OCI-LY1 (cell line): ENCODE measurements around the gene MED13L.

Source experiments
- H2AFZ ChIP-seq: fragments of 200-600 bp; sonication (generic), shearing (Covaris generic); 2 replicates; pipeline ENCODE4 v1.6.0; 2014; ENCODE audit warnings: antibody characterized with exemption, mild to moderate bottlenecking, low read length
- H3F3A ChIP-seq: fragments of 200-600 bp; sonication (generic), shearing (Covaris generic); 2 replicates; pipeline ENCODE4 v1.6.0; 2014; ENCODE audit warnings: mild to moderate bottlenecking, antibody characterized with exemption, low read length, moderate library complexity; ENCODE audit not compliant: insufficient read depth
- H3K27ac ChIP-seq: fragments of 200-600 bp; sonication (generic); 2 replicates; pipeline ENCODE4 v1.5.1; 2014; ENCODE audit warnings: low read length, mixed run types, mild to moderate bottlenecking, low read depth; ENCODE audit not compliant: poor library complexity, severe bottlenecking
- H3K27me3 ChIP-seq: fragments of 200-600 bp; sonication (generic); 2 replicates; pipeline ENCODE4 v1.6.0; 2014; ENCODE audit warnings: antibody characterized with exemption, mild to moderate bottlenecking, low read length, moderate library complexity; ENCODE audit not compliant: insufficient read depth
- H3K36me3 ChIP-seq: fragments of 200-600 bp; sonication (generic); 2 replicates; pipeline ENCODE4 v1.6.1; 2014; ENCODE audit warnings: mild to moderate bottlenecking, antibody characterized with exemption, low read length, moderate library complexity, mixed read lengths; ENCODE audit not compliant: insufficient read depth
- H3K4me1 ChIP-seq: fragments of 200-600 bp; sonication (generic); 2 replicates; pipeline ENCODE4 v1.5.1; 2014; ENCODE audit warnings: mild to moderate bottlenecking, low read length, moderate library complexity; ENCODE audit not compliant: insufficient read depth, severe bottlenecking
- H3K4me2 ChIP-seq: fragments of 200-600 bp; sonication (generic), shearing (Covaris generic); 2 replicates; pipeline ENCODE4 v1.6.1; 2014; ENCODE audit warnings: low read length
- H3K4me3 ChIP-seq: fragments of 200-600 bp; sonication (generic); 2 replicates; pipeline ENCODE4 v1.5.1; 2014; ENCODE audit warnings: low read length, low read depth, mild to moderate bottlenecking, mixed read lengths; ENCODE audit not compliant: poor library complexity, severe bottlenecking
- H3K79me2 ChIP-seq: fragments of 200-600 bp; shearing (Covaris generic); 2 replicates; pipeline ENCODE4 v1.6.1; 2016; ENCODE audit warnings: mixed run types, low read length, mixed read lengths; ENCODE audit not compliant: insufficient read depth
- H3K9ac ChIP-seq: fragments of 200-600 bp; sonication (generic), shearing (Covaris generic); 2 replicates; pipeline ENCODE4 v1.6.1; 2014; ENCODE audit warnings: mild to moderate bottlenecking, low read length, mixed read lengths
- H3K9me2 ChIP-seq: fragments of 200-600 bp; sonication (generic), shearing (Covaris generic); 2 replicates; pipeline ENCODE4 v1.6.1; 2014; ENCODE audit warnings: low read depth, mild to moderate bottlenecking, low read length, mixed read lengths
- H3K9me3 ChIP-seq: fragments of 200-600 bp; shearing (Covaris generic); 2 replicates; pipeline ENCODE4 v1.6.1; 2014; ENCODE audit warnings: low read length, mixed read lengths
- H4K20me1 ChIP-seq: fragments of 200-600 bp; sonication (generic), shearing (Covaris generic); 2 replicates; pipeline ENCODE4 v1.6.0; 2016; ENCODE audit warnings: mild to moderate bottlenecking, low read length; ENCODE audit not compliant: insufficient read depth
- EZH2 ChIP-seq: fragments of 200-600 bp; sonication (generic), shearing (Covaris generic); IDR thresholded peaks from 2 replicates; pipeline ENCODE4 v1.8.0; 2017; ENCODE audit warnings: borderline replicate concordance, mixed run types, mild to moderate bottlenecking, antibody characterized with exemption, low read length, moderate library complexity, mixed read lengths
- TF ChIP-seq, protein P1 (sequence below): fragments of 200-600 bp; sonication (generic), shearing (Covaris generic); IDR thresholded peaks from 2 replicates; pipeline ENCODE4 v1.5.1; 2017; ENCODE audit warnings: mild to moderate bottlenecking, antibody characterized with exemption, low read length, moderate library complexity, mixed read lengths

MED13L gene

DNA sequence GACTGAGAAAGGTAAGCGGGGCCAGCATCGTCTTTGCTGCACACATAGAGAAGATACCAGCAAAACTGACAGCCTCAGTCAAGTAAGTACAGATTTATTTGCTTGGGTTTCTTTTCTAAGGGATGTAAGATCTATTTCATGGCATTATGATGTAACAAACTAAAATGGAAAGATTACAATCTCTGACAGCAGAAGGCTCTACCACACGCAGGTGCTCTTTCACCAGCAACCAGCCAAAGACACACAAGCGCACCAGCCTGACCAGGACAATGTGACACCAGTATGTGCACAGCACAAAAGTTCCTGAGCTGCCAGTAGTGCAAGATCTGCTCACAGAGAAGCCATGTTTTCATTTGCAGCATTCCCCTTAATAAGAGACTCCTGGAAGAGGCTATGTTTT, 311.1 kb downstream of the MED13L start:
- H3F3A ChIP-seq: no peaks in the 10 kb centered on the region

DNA sequence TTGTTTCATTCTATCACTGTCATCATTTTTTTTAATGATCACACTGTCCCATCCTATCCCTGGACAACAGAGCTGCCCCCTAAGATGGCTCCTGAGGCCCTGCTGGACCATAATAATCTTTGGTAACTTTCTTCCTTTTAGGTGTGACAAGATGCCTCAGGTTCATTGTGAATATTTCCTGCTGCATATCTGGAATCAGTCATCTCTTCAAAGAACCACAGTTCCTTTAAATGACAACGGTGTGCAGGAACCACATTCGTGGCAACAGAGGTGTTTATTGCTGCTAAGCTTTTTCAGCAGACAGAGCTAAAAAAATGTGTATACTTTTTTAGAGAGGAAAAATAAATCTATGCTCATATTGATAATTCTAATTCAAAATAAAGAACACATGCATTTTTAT, 312.9 kb downstream of the MED13L start:
- TF ChIP-seq, protein P1, sequence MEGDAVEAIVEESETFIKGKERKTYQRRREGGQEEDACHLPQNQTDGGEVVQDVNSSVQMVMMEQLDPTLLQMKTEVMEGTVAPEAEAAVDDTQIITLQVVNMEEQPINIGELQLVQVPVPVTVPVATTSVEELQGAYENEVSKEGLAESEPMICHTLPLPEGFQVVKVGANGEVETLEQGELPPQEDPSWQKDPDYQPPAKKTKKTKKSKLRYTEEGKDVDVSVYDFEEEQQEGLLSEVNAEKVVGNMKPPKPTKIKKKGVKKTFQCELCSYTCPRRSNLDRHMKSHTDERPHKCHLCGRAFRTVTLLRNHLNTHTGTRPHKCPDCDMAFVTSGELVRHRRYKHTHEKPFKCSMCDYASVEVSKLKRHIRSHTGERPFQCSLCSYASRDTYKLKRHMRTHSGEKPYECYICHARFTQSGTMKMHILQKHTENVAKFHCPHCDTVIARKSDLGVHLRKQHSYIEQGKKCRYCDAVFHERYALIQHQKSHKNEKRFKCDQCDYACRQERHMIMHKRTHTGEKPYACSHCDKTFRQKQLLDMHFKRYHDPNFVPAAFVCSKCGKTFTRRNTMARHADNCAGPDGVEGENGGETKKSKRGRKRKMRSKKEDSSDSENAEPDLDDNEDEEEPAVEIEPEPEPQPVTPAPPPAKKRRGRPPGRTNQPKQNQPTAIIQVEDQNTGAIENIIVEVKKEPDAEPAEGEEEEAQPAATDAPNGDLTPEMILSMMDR: no peak
- TF ChIP-seq EZH2: no peak
- Histone ChIP-seq H3K4me3 (no peak overlapping the region), H3K4me1 (no peaks in the 10 kb centered on the region), H3K36me3 (peaks cover 42% of the 10 kb centered on the region; the same call in 1 of the 2 replicates), H3K79me2 (no peaks in the 10 kb centered on the region), H3K9me2 (no peaks in the 10 kb centered on the region), H3K9me3 (no peaks in the 10 kb centered on the region), H3K27me3 (no peaks in the 10 kb centered on the region), H3K27ac (no peak overlapping the region), H4K20me1 (no peaks in the 10 kb centered on the region), H3F3A (no peaks in the 10 kb centered on the region), H3K9ac (no peak overlapping the region), H3K4me2 (no peak overlapping the region), H2AFZ (no peak overlapping the region)

More for the DNA sequence above, 311.1 kb downstream of the MED13L start:
- no peaks in the 10 kb centered on the region for H3K9me3 ChIP-seq
- H3K4me2 ChIP-seq: no peak overlapping the region
- TF ChIP-seq, protein P1: no peak
- TF ChIP-seq EZH2: no peak
- no peaks in the 10 kb centered on the region for H3K4me1 ChIP-seq
- no peak overlapping the region for H3K4me3 ChIP-seq
- no peak overlapping the region for H2AFZ ChIP-seq
- H3K9ac ChIP-seq: no peak overlapping the region
- no peak overlapping the region for H3K27ac ChIP-seq
- H3K79me2 ChIP-seq: no peaks in the 10 kb centered on the region
- no peaks in the 10 kb centered on the region for H3K27me3 ChIP-seq
- peaks cover 44% of the 10 kb centered on the region; the same call in 1 of the 2 replicates for H3K36me3 ChIP-seq
- H4K20me1 ChIP-seq: no peaks in the 10 kb centered on the region
- H3K9me2 ChIP-seq: no peaks in the 10 kb centered on the region

DNA sequence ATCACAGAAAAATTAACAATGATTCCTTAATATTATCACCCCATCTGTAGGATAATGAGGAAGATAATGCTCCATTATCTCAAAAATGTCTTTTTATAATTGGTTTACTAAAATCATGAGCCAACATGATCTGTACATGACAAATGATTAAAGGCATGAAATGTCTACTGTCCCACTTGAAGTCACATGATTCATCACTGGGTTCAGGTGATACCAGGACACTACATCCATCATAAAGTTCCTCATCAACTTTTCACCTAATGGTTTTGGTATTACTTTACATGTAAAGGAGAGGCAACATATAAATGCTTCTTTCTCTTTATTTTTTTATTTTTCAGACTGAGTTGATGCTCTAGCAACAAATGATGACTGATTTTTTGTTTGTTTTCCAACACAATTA, 313.3 kb downstream of the MED13L start:
- Histone ChIP-seq H3K27me3 (no peaks in the 10 kb centered on the region), H3K4me2 (no peak overlapping the region), H3K9me3 (no peaks in the 10 kb centered on the region), H3K27ac (no peak overlapping the region), H3K9ac (no peak overlapping the region), H3K36me3 (peaks cover 42% of the 10 kb centered on the region; the same call in 1 of the 2 replicates), H2AFZ (no peak overlapping the region), H3K4me3 (no peak overlapping the region), H4K20me1 (no peaks in the 10 kb centered on the region), H3K79me2 (no peaks in the 10 kb centered on the region), H3K9me2 (no peaks in the 10 kb centered on the region), H3K4me1 (no peaks in the 10 kb centered on the region), H3F3A (no peaks in the 10 kb centered on the region)
- TF ChIP-seq, protein P1: no peak
- no peak for TF ChIP-seq EZH2
